RWPE2 (cell line): ENCODE results near the gene KIAA1958.

Experiments
- ATAC-seq: fragments of 200-7000 bp; cut with Tn5 transposase; 3 replicates; pipeline ENCODE4 v1.9.1; 2021; ENCODE audit warnings: low read depth
- DNase-seq: peaks from one replicate; pipeline ENCODE4 v3.0.0-alpha.2; 2020; ENCODE audit warnings: low spot score
- H3K27ac ChIP-seq: fragments of 450-650 bp; 2 replicates; pipeline ENCODE4 v1.5.1; 2017; ENCODE audit warnings: mild to moderate bottlenecking; ENCODE audit not compliant: poor library complexity, severe bottlenecking
- H3K27me3 ChIP-seq: fragments of 250-450 bp; sonication (Bioruptor Pico); 2 replicates; pipeline ENCODE4 v1.5.1; 2021; ENCODE audit warnings: mild to moderate bottlenecking, moderate library complexity; ENCODE audit not compliant: insufficient read depth, poor library complexity, severe bottlenecking
- H3K36me3 ChIP-seq: fragments of 250-450 bp; sonication (Bioruptor Pico); 2 replicates; pipeline ENCODE4 v1.5.1; 2020; ENCODE audit warnings: low read depth, mild to moderate bottlenecking, moderate library complexity
- H3K4me1 ChIP-seq: fragments of 250-450 bp; sonication (Bioruptor Pico); 2 replicates; pipeline ENCODE4 v1.5.1; 2021; ENCODE audit warnings: mild to moderate bottlenecking, moderate library complexity; ENCODE audit not compliant: insufficient read depth, poor library complexity, severe bottlenecking
- H3K4me3 ChIP-seq: fragments of 250-450 bp; sonication (Bioruptor Pico); 2 replicates; pipeline ENCODE4 v1.5.1; 2021; ENCODE audit warnings: mild to moderate bottlenecking, moderate library complexity; ENCODE audit not compliant: severe bottlenecking
- H3K9me3 ChIP-seq: fragments of 250-450 bp; sonication (Bioruptor Pico); 2 replicates; pipeline ENCODE4 v1.5.1; 2021; ENCODE audit warnings: mild to moderate bottlenecking, moderate library complexity; ENCODE audit not compliant: severe bottlenecking
- TF ChIP-seq, protein P1 (sequence below): fragments of 450-650 bp; IDR thresholded peaks from one replicate; pipeline ENCODE4 v1.5.1; 2017; ENCODE audit warnings: mild to moderate bottlenecking, moderate library complexity; ENCODE audit not compliant: poor library complexity, severe bottlenecking

KIAA1958 gene

DNA sequence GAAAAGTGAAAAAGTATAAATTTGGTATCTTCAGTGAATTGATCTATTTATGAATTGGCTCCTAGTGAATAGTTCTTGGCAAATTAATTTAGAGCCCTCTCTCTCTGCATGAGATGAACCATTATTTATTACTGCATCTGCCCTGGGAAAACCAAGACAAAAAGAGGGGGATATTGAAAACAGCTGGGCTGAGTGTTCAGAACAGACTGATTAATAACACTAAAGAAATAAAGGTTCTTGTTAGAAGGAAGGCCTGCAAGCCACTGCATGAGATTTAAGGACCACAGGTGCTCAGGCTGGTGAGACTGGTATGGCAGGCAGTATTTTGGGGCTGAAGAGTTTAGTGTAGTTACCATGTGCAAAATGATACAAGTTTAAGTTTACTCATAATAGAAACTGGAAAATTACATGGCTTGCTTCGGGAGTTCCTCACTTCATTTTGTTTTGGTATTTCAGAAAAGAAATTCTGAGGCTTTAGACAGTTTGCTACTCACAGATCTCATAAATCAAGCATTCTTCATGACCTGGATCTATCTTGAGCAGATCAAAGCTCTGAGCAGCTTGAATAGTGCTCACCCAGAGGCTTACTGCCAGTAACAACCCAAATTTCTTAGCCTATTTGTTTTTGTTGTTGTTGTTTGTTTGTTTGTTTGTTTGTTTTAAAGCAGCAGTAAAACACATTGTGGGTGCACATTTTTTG is 56.1 kb downstream of the KIAA1958 start:
- no peak for DNase-seq
- peaks cover 3% of the 10 kb centered on the region for H3K4me1 ChIP-seq
- H3K9me3 ChIP-seq, result no peaks in the 10 kb centered on the region
- no peak for ATAC-seq
- no peaks in the 10 kb centered on the region for H3K36me3 ChIP-seq
- TF ChIP-seq, protein P1, sequence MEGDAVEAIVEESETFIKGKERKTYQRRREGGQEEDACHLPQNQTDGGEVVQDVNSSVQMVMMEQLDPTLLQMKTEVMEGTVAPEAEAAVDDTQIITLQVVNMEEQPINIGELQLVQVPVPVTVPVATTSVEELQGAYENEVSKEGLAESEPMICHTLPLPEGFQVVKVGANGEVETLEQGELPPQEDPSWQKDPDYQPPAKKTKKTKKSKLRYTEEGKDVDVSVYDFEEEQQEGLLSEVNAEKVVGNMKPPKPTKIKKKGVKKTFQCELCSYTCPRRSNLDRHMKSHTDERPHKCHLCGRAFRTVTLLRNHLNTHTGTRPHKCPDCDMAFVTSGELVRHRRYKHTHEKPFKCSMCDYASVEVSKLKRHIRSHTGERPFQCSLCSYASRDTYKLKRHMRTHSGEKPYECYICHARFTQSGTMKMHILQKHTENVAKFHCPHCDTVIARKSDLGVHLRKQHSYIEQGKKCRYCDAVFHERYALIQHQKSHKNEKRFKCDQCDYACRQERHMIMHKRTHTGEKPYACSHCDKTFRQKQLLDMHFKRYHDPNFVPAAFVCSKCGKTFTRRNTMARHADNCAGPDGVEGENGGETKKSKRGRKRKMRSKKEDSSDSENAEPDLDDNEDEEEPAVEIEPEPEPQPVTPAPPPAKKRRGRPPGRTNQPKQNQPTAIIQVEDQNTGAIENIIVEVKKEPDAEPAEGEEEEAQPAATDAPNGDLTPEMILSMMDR, result no peak
- H3K4me3 ChIP-seq, result no peak overlapping the region
- no peak overlapping the region for H3K27ac ChIP-seq
- H3K27me3 ChIP-seq, result no peaks in the 10 kb centered on the region

GRCh38 chr9:112544477-112544876 is 57.9 kb downstream of the KIAA1958 start:
- DNase-seq (no peak), ATAC-seq (no peak)
- no peak overlapping the region for H3K4me3 ChIP-seq
- H3K27ac ChIP-seq, result no peak overlapping the region
- no peaks in the 10 kb centered on the region for H3K27me3 ChIP-seq
- H3K36me3 ChIP-seq, result no peaks in the 10 kb centered on the region
- TF ChIP-seq, protein P1, result no peak
- H3K9me3 ChIP-seq, result no peaks in the 10 kb centered on the region
- peaks cover 3% of the 10 kb centered on the region for H3K4me1 ChIP-seq

- no peak overlapping the region for H3K27ac ChIP-seq
- H3K27me3 ChIP-seq, result no peaks in the 10 kb centered on the region
- DNase-seq, result no peak
- TF ChIP-seq, protein P1, result no peak
- ATAC-seq, result no peak
- H3K9me3 ChIP-seq, result no peaks in the 10 kb centered on the region
- H3K4me1 ChIP-seq, result peaks cover 4% of the 10 kb centered on the region
- H3K36me3 ChIP-seq, result no peaks in the 10 kb centered on the region
- no peak overlapping the region for H3K4me3 ChIP-seq
These were observed 58.6 kb downstream of the KIAA1958 start for GRCh38 chr9:112545237-112545636.

- peaks cover 10% of the 10 kb centered on the region for H3K4me1 ChIP-seq
- TF ChIP-seq, protein P1, result no peak
- H3K36me3 ChIP-seq, result no peaks in the 10 kb centered on the region
- H3K27ac ChIP-seq, result no peak overlapping the region
- H3K27me3 ChIP-seq, result no peaks in the 10 kb centered on the region
- ATAC-seq (0 out of 3 replicates have a peak, but pooled peaks have one; percentile 27), DNase-seq (no peak)
- no peaks in the 10 kb centered on the region for H3K9me3 ChIP-seq
- H3K4me3 ChIP-seq, result no peak overlapping the region
These were observed 59.8 kb downstream of the KIAA1958 start for GRCh38 chr9:112546149-112547012.
